Aorta (tissue), 5 donors: ENCODE results near the gene OPRL1. TPM values are rescaled to one million over a fixed set of nuclear protein-coding genes. Genes with fewer than 3 reads are reported as not detected.
"Not testable (repeated sequence)": the region's sequence is repeated elsewhere in the genome, so short reads cannot be mapped to it uniquely, and the experiment has no call there.

Source experiments
- ATAC-seq: fragments of 200-7000 bp; cut with Tn5 transposase; one replicate; pipeline ENCODE4 v1.9.1; 2022; ENCODE audit warnings: moderate library complexity; ENCODE audit not compliant: low FRiP score
- DNase-seq, 2 donors: peaks; one replicate each; pipeline ENCODE4 v3.0.0-alpha.2; 2020
- H3K27ac ChIP-seq, 2 donors: one replicate each; pipeline ENCODE4 v1.5.1; 2013; ENCODE audit warnings: low read length in 2 of 2, mild to moderate bottlenecking in 2 of 2, moderate library complexity in 2 of 2, control low read depth in 1 of 2, inconsistent platforms in 1 of 2, low read depth in 1 of 2
- H3K27me3 ChIP-seq, 2 donors: one replicate each; pipeline ENCODE4 v1.6.1; 2013; ENCODE audit warnings: control low read depth in 1 of 2, low read length in 1 of 2, mild to moderate bottlenecking in 1 of 2, moderate library complexity in 1 of 2; ENCODE audit not compliant: insufficient read depth in 2 of 2, control insufficient read depth in 1 of 2
- H3K36me3 ChIP-seq, 2 donors: one replicate each; pipeline ENCODE4 v1.6.1; 2013; ENCODE audit warnings: control low read depth in 1 of 2, low read length in 1 of 2, mild to moderate bottlenecking in 1 of 2; ENCODE audit not compliant: insufficient read depth in 2 of 2, control insufficient read depth in 1 of 2
- H3K4me1 ChIP-seq, 2 donors: one replicate each; pipeline ENCODE4 v1.6.1; 2013; ENCODE audit warnings: low read length in 2 of 2, control low read depth in 1 of 2, mild to moderate bottlenecking in 1 of 2, moderate library complexity in 1 of 2; ENCODE audit not compliant: insufficient read depth in 2 of 2, control insufficient read depth in 1 of 2
- H3K4me3 ChIP-seq, 2 donors: one replicate each; pipeline ENCODE4 v1.5.1; 2013; ENCODE audit warnings: low read length in 2 of 2, control low read depth in 1 of 2, mild to moderate bottlenecking in 1 of 2
- H3K9me3 ChIP-seq: one replicate; pipeline ENCODE4 v1.6.1; 2013; ENCODE audit warnings: mild to moderate bottlenecking, low read length; ENCODE audit not compliant: control insufficient read depth
- WGBS, 2 donors: extraction: QIAGEN DNeasy Blood & Tissue Kit; methylation state at CpG; one replicate each; pipeline ENCODE4 v1.1.7; 2013; 5-methylcytosine and 5-hydroxymethylcytosine counted together
- intact Hi-C, 2 donors: fragments of 100-400 bp; cut with DNase I; formaldehyde crosslinking; loops; one replicate each; pipeline versions ENCODE4 v1.14.2 to v1.15.0; 2022
- polyA plus RNA-seq, 2 donors: library from polyadenylated mRNA; stranded (reverse); fragments of 200-250 nt; gene quantifications; one replicate each; pipeline ENCODE4 v1.2.3, GENCODE V29; 2013
- total RNA-seq, 2 donors: library from RNA; stranded (reverse); fragmentation: NEBNext Ultra II Directional; extraction: Animal tissue kit (Norgen Biotek cat#: 25700); gene quantifications; one replicate each; pipeline ENCODE4 v1.2.1, GENCODE V29; 2021
- donor health status: healthy with polysubstance abuse.
- donor health status: Bipolar disorder and iron deficiency.
- donor health status: DM: no; HTN: no; CAD: no.
- donor health status: DM: no; HTN: no; CAD: no.
- donor health status: DM: yes; HTN: yes; CAD: no.

OPRL1 gene
- total and polyA plus RNA-seq, 4 donors: 0.72 to 2.9 (median 0.95) TPM

DNA sequence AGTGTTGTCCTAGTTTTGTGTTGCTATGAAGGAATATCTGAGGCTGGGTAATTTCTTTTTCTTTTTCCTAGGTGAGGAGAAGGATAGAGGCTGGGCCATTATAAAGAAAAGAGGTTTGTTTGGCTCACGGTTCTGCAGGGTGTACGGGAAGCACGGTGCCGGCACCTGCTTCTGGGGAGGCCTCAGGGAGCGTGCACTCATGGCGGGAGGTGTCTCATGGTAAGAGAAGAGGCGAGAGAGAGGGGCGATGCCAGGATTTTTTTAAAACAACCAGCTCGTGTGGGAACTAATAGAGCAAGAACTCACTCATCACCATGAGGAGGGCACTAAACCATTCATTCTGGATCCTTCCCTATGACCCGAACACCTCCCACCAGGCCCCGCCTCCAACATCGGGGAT lies 41.7 kb downstream of the OPRL1 start:
- Histone ChIP-seq H3K4me3 (no peak overlapping the region), H3K36me3 (no peaks in the 10 kb centered on the region), H3K27ac (no peak overlapping the region), H3K4me1 (no peaks in the 10 kb centered on the region), H3K9me3 (no peaks in the 10 kb centered on the region), H3K27me3 (no peaks in the 10 kb centered on the region)
- DNase-seq (peak; percentile 13 to 53), ATAC-seq (no peak)
- intact Hi-C loops: loop anchor here in 1 of 2 donors (2.0 kb wide), 1 partner anchor 83 kb away; no protein-coding TSS in a partner anchor
- WGBS, 2 donors: 77 to 82% methylated on average over 12 of the region's 12 CpGs

DNA sequence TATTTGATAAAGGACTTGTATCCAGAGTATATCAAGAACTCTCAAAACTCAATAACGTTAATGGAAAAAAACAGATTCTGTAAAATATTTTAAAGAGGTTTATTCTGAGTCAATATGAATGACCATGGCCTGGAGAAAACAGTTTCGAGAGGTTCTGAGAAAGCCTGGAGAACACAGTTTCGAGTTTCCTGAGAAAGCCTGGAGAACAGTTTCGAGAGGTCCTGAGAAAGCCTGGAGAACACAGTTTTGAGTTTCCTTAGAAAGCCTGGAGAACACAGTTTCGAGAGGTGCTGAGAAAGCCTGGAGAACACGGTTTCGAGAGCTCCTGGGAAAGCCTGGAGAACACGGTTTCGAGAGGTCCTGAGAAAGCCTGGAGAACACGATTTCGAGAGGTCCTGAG lies 43.0 kb downstream of the OPRL1 start:
- 82 to 86% methylated on average over 11 of the region's 11 CpGs for WGBS, 2 donors
- intact Hi-C loops, DNase-seq: not testable (repeated sequence)

DNA sequence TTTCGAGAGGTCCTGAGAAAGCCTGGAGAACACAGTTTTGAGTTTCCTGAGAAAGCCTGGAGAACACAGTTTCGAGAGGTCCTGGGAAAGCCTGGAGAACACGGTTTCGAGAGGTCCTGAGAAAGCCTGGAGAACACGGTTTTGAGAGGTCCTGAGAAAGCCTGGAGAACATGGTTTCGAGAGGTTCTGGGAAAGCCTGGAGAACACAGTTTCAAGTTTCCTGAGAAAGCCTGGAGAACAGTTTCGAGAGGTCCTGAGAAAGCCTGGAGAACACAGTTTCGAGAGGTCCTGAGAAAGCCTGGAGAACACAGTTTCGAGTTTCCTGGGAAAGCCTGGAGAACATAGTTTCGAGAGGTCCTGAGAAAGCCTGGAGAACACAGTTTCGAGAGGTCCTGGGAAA lies 43.6 kb downstream of the OPRL1 start:
- DNase-seq, H3K27me3 ChIP-seq, H3K9me3 ChIP-seq, H3K27ac ChIP-seq, H3K36me3 ChIP-seq, ATAC-seq, intact Hi-C loops, H3K4me1 ChIP-seq, H3K4me3 ChIP-seq: not testable (repeated sequence)
- 82 to 83% methylated on average over 11 of the region's 11 CpGs for WGBS, 2 donors

More for the DNA sequence above, 43.0 kb downstream of the OPRL1 start:
- H3K36me3 ChIP-seq, H3K4me1 ChIP-seq, H3K4me3 ChIP-seq, H3K27me3 ChIP-seq, H3K27ac ChIP-seq, H3K9me3 ChIP-seq, ATAC-seq: not testable (repeated sequence)

DNA sequence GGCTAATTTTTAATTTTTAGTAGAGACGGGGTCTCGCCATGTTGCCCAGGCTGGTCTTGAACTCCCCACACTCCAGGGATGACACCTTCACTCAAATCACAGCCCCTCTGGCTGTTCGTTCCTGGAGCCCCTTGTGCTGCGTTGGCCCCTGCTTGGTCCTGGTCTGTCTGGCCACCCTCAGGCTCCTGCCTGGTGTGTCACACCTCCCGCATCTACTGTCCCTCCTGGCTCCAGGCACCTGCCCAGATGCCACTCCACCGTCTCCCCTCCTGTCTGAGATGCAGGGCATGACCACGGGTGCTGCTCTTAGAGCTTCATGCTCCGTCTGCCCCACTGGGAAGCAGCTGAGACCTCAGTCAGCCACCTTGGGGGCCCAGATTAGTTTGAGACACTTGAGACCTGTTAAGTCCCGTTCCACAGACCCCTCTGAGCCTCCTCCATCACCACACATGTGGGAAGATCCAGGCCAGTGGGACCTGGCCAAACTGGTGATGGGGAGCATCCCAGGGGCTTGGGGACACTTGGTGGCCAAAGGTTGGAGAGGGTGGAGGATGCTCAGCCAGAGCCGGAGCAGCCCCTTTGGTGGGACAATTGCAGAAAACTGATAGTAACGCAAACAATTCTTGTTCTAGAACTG lies 49.4 kb downstream of the OPRL1 start:
- no peaks in the 10 kb centered on the region for H3K4me1 ChIP-seq
- no peaks in the 10 kb centered on the region for H3K36me3 ChIP-seq
- no peaks in the 10 kb centered on the region for H3K27me3 ChIP-seq
- no peak overlapping the region for H3K4me3 ChIP-seq
- 77 to 80% methylated on average over 11 of the region's 11 CpGs for WGBS, 2 donors
- intact Hi-C loops: no loop called here
- H3K9me3 ChIP-seq: peaks cover 2% of the 10 kb centered on the region
- DNase-seq: peak; percentile 28 to 55
- ATAC-seq: no peak
- H3K27ac ChIP-seq: no peak overlapping the region

DNA sequence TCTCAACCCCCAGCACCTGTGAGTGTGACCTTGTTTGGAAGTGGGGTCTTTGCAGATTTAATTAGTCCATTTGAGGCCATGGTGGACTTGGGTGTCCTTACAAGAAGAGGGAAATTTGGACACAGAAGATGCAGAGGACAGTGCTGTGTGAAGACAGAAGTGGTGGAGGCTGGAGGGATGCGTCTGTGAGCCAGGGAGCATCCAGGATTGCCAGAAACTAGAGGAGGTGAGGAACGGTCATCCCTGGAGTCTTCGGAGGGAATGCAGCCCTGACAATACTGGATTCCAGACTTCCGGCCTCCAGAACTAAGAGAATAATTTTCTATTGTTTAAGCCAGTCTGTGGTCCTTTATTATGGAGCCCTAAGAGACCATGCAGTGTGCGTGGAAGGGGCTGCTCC lies 50.4 kb downstream of the OPRL1 start:
- no peak for ATAC-seq
- Histone ChIP-seq H3K4me1 (no peaks in the 10 kb centered on the region), H3K36me3 (no peaks in the 10 kb centered on the region), H3K27me3 (no peaks in the 10 kb centered on the region), H3K27ac (no peak overlapping the region), H3K9me3 (peaks cover 2% of the 10 kb centered on the region), H3K4me3 (no peak overlapping the region)
- no peak for DNase-seq
- intact Hi-C loops: no loop called here
- WGBS, 2 donors: 61 to 62% methylated on average over 5 of the region's 5 CpGs

DNA sequence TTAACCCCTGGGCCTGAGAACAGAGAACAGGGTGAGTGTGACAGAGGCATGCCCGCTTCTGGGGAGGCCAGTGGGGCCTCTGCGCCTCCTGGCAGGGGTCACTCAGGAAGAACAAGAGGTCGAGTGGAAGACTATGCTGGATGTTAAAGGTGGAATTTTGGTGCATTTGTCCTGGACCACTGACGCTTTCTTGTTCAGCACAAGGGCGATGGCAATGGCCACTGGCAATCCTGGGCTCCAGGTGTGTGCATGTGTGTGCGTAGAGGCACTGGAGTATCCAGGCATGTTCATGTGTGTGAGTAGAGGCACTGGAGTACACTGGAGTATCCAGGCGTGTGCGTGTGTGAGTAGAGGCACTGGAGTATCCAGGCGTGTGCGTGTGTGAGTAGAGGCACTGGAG lies 51.0 kb downstream of the OPRL1 start:
- Histone ChIP-seq H3K27ac (no peak overlapping the region), H3K27me3 (no peaks in the 10 kb centered on the region), H3K36me3 (no peaks in the 10 kb centered on the region), H3K4me1 (no peaks in the 10 kb centered on the region), H3K4me3 (no peak overlapping the region), H3K9me3 (peaks cover 2% of the 10 kb centered on the region)
- 78 to 81% methylated on average over 10 of the region's 10 CpGs for WGBS, 2 donors
- DNase-seq (peak; percentile 4 to 24), ATAC-seq (no peak)
- intact Hi-C loops: no loop called here

DNA sequence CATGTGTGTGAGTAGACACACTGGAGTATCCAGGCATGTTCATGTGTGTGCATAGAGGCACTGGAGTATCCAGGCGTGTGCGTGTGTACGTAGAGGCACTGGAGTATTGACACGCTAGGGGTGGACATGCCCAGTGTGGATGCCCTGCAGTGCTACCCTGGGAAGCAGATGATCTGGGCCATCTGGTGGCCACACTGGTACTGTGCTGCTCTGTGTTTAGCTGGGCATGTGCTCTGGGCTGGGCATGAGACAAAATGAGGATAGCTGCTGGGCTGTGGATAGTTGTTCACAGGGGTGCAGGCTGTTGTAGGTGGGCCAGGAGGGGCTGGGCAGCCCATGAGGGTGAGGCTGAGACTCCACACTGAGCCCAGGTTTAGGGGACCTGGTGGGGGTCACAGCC lies 51.5 kb downstream of the OPRL1 start:
- ATAC-seq (no peak), DNase-seq (peak; percentile 38 to 42)
- intact Hi-C loops: no loop called here
- Histone ChIP-seq H3K27ac (no peak overlapping the region), H3K36me3 (no peaks in the 10 kb centered on the region), H3K27me3 (no peaks in the 10 kb centered on the region), H3K4me1 (no peaks in the 10 kb centered on the region), H3K4me3 (no peak overlapping the region), H3K9me3 (peaks cover 2% of the 10 kb centered on the region)
- WGBS, 2 donors: 77 to 84% methylated on average over 4 of the region's 4 CpGs

DNA sequence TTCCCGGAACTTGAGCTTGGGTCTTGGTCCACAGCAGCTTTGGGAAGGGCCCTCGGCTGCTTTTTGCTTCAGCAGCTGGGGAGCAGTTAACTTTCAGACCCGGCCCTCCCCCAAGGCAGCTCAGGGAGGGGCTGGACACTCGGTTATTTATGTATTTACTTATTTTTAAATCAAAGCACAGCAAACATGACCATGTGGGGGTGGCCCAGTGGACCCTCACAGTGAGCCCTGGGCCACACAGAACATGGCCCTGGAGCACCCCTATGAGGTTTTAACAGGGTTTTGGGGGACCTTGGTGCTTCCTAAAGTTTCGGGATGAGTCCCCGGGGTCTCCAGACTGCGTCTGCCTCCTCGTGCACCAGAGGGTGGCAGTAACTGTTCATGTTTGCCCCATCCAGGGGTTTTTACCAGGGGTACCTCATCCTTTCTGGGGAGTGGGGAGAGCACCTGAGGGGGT lies 54.1 kb downstream of the OPRL1 start:
- intact Hi-C loops: no loop called here
- Histone ChIP-seq H3K9me3 (peaks cover 2% of the 10 kb centered on the region), H3K4me1 (no peaks in the 10 kb centered on the region), H3K36me3 (no peaks in the 10 kb centered on the region), H3K4me3 (no peak overlapping the region), H3K27me3 (no peaks in the 10 kb centered on the region), H3K27ac (no peak overlapping the region)
- no peak for ATAC-seq
- peak; percentile 6 to 37 for DNase-seq
- WGBS, 2 donors: 48 to 49% methylated on average over 8 of the region's 8 CpGs

DNA sequence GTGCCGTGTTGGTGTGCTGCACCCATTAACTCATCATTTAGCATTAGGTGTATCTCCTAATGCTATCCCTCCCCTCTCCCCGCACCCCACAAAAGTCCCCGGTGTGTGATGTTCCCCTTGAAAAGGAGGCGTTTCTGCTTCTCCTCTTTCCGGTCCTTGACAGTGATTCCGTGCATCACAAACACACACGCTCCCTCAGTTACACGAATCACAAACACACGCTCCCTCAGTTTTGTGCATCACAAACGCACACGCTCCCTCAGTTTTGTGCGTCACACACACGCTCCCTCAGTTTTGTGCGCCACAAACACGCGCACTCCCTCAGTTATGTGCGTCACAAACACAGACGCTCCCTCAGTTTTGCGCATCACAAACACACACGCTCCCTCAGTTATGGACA lies 54.9 kb downstream of the OPRL1 start:
- H3K9me3 ChIP-seq, ATAC-seq, H3K27ac ChIP-seq, DNase-seq, H3K4me1 ChIP-seq, intact Hi-C loops, H3K27me3 ChIP-seq, H3K36me3 ChIP-seq, H3K4me3 ChIP-seq: not testable (repeated sequence)
- WGBS, 2 donors: 76 to 77% methylated on average over 20 of the region's 20 CpGs
